HG03045 (cell line): Measurements from ENCODE around the gene BLTP3A.
"Not testable (repeated sequence)": the region's sequence is repeated elsewhere in the genome, so short reads cannot be mapped to it uniquely, and the experiment has no call there.

Source experiments
- ATAC-seq: cut with Tn5 transposase; IDR thresholded peaks from one replicate; pipeline ENCODE4 v1.9.1; 2021; ENCODE audit warnings: mild to moderate bottlenecking, moderate library complexity; ENCODE audit not compliant: unreplicated experiment

The BLTP3A gene

GRCh38 chr6:34791701-34792604 is at the start of gene BLTP3A:
BLTP3A (plus strand) TSS chr6:34792083; CDS start chr6:34792251, 168 bp downstream.
- ATAC-seq, result peak; percentile 83

DNA sequence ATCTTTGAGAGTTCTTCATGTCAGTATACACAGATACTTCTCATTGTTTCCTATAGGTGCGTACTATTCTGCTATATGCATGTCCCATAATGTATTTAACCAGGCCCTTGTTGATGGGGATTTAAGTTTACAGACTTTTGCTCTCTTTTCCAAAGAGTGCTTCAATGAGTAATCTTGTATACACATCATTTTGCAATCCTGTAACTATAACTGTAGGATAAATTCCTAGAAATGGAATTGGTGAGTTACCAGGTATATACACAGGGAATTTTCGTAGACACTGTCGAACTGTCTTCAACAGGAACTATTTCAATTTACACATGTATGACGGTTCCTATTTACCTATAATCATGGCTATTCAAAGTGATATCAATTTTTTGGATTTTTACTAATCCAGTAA is 49.8 kb upstream of the BLTP3A start:
- ATAC-seq, result no peak

- ATAC-seq, result no peak
These were observed 48.1 kb upstream of the BLTP3A start for GRCh38 chr6:34743625-34744293.

GRCh38 chr6:34744294-34744647 is 47.6 kb upstream of the BLTP3A start:
- not testable (repeated sequence) for ATAC-seq

- ATAC-seq, result no peak
These were observed 46.4 kb upstream of the BLTP3A start for GRCh38 chr6:34745277-34746103.

DNA sequence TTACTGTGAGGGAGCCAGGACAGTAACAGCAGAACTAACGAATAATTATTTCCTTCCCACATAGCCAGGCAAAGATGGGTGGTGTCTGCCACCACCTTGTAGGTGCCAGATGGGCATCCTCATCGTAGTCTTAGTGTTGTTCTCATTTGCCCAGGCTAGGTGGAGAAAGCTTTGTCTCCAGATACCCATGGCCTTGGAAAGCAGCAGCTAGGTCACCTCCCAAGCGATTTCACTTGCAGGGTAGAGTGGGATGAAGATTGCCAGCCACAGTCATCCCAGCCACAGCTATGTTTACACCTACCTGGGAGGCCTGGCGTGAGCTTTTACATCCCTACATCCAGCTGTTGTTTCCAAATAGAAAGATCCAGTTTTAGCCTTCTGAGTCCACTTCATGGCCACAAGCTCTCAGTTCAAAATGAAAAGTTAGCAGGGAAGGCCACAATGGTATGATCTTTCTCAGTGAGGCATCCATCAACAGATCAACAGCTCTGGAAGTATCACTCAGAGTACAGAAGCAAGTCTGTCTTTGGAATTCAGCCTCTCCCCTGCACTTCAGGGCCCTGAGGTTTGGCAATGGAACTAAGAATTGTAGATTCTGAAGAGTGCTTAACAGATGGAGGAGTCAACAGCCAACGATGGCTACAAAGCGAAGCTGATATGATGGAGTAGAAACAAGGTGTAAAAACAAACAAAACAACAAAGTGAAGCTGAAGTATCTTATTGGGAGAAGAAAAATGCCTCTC is 45.6 kb upstream of the BLTP3A start:
- ATAC-seq, result no peak

DNA sequence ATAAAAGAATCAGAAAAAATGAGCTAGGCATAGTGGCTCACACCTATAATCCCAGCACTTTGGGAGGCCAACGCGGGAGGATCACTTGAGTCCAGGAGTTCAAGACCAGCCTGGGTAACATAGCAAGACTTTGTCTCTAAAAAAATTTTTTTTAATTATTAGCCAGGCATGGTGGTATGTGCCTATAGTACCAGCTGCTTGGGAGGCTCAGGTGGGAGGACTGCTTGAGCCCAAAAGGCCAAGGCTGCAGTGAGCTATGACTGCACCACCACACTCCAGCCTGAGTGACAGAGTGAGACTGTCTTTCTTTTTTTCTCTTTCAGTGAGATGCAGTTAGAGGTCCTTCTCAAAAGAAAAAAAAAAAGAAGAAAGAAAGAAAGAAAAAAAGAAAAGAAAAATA is 43.1 kb upstream of the BLTP3A start:
- ATAC-seq, result no peak

DNA sequence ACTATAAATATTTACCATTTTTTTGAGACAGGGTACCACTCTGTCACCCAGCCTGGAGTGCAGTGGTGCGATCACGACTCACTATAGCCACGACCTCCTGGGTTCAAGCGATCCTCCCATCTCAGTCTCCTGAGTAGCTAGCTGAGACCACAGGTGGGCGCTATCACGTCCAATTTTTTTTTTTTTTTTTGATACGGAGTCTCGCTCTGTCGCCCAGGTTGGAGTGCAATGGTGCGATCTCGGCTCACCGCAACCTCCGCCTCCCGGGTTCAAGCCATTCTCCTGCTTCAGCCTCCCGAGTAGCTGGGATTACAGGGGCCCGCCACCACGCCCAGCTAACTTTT is 35.4 kb upstream of the BLTP3A start:
- not testable (repeated sequence) for ATAC-seq

GRCh38 chr6:34757687-34758274 is 34.1 kb upstream of the BLTP3A start:
- ATAC-seq, result no peak

DNA sequence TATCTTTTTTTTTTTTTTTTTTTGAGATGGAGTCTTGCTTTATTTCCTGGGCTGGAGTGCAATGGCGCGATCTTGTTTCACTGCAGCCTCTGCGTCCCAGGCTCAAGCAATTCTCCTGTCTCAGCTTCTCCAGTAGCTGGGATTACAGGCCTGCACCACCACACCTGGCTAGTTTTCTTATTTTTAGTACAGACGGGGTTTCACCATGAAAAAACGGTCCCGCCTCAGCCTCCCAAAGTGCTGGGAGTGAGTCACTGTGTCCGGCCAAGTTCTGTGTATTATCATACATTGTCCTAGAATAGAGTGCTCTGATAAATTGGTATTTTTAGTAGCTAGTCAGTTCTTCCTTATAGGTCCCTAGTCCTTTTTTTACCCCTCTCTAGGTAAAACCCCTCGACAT is 31.8 kb upstream of the BLTP3A start:
- ATAC-seq, result no peak

GRCh38 chr6:34761681-34762080 is 30.2 kb upstream of the BLTP3A start:
- not testable (repeated sequence) for ATAC-seq

GRCh38 chr6:34768148-34768547 is 23.7 kb upstream of the BLTP3A start:
- no peak for ATAC-seq

DNA sequence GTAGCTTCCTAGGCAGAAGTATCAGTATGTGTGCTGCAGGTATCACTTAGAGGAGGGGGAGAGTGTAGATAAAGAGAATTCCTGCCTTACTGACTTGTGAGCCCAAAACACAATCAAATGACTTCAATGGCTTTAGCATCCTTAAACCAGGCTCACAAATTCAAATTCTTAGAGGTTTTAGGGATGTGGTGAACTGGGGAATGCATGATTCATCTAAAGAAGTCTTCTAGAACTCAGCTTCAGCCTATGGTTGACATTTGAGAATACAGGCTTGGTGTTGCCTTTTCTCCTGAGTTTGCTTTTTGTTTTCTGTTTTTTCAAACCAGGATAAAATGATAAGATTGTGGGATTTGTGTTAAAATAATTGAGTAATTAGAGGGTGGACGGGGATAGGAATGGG is 20.2 kb upstream of the BLTP3A start:
- no peak for ATAC-seq

DNA sequence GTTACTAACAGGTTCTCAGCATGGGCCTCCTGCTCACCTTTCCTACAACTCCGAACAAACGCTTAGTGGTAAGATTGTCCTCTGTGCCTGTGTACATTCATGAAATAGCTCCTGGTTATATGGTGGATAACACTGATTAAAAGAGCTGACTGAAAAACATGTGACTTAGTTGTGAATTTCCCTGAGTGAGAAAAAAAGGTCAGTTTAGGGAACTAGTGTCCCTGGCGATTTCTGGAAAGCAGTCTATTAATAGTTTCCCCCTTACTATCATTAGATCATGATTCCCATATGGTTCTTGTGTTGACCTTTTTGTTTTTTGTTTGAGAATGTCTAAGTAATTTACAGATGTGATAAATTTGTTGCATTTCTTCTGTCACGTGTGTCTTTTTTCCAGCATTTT is 18.9 kb upstream of the BLTP3A start:
- ATAC-seq, result no peak

DNA sequence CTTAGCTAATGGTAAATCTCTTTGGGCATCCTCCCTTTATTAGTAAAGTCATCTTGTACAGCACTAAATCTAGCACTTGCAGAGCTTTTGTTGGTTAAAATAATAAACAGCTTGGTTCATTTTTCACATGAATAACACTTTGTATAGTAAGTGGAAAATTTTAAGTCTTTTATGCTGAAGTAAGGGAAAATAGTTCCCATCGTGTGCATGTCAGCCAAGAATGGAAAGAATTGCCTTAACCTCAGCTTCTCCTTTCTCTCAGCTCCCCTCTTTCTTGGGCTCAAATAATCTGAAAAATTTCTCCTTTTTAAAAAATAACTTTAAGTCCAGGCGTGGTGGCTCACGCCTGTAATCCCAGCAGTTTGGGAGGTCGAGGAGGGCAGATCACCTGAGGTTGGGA is 18.0 kb upstream of the BLTP3A start:
- ATAC-seq, result no peak

DNA sequence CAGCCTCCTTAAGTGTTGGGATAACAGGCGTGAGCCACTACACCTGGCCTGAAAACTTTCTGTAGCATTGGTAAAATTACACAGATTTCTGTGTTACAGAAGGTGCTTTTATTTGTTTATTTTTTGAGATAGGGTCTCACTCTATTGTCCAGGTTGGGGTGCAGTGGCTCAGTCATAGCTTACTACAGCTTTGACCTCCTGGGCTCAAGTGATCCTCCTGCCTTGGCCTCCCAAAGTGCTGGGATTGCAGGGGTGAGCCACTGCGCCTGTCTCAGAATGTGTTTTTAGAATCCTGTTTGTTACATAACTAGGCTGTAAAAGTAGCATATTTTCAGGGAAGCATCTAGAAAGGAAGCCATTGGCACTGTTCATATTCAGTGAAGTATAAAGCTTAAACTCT is 16.9 kb upstream of the BLTP3A start:
- no peak for ATAC-seq

DNA sequence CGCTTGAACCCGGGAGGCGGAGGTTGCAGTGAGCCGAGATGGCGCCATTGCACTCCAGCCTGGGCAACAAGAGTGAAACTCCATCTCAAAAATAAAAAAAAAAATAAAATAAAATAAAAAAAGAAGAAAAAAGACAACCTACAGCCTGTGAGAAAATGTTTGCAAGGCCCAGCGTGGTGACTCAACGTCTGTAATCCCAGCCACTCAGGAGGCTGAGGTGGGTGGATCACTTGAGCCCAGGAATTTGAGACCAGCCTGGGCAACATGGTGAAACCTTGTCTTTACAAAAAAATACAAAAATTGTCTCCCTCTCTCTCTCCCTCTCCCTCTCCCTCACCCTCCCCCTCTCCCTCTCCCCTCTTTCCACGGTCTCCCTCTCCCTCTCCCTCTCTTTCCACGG is 6.5 kb upstream of the BLTP3A start:
- not testable (repeated sequence) for ATAC-seq

GRCh38 chr6:34787152-34787551 is 4.7 kb upstream of the BLTP3A start:
- ATAC-seq, result not testable (repeated sequence)

DNA sequence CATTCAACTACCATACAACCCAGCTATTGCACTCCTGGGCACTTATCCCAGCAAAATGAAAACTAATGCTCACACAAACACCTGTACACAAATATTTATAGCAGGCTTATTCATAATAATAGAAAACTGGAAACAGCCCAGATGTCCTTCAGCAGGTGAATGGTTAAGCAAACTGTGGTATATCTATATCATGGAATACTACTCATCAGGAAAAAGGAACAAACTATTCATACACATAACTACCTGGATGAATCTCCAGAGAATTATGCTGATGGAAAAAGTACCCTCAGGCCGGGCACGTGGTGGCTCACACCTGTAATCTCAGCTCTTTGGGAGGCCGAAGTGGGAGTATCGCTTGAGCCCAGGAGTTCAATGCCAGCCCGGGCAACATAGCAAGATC is 3.8 kb upstream of the BLTP3A start:
- no peak for ATAC-seq

DNA sequence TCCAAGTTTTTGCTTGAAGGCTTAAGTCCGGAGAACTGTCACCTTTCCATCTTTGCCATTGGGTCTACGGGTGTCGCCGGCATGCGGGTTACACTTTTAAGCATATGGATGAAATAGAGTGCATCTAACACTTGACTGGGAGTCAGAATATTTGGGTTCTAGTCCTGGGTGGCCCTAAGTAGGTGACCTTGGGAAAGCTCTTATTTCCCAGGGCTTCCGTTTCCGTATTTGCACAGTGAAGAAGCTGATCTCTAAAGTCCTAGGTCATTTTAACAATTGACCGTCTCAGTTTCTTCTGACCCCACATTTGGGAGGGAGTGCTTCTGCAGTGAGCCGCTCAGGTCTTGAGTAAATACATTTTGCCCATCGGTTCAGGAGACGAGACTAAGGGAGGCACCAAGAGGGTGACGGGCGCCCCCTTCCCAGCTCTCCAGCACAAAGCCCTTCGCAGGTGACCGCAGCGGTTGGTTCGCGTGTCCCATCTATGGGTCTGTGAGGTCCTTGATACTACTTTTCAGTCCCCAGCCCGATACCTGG is 651 bp upstream of the BLTP3A start:
- ATAC-seq, result peak; percentile 28
